ENCODE data around the gene DENND4C. TPM values are rescaled to one million over a fixed set of nuclear protein-coding genes. Genes with fewer than 3 reads are reported as not detected.

DENND4C gene
- total RNA-seq, 1 donor from 2014 or later: 41.7 TPM

DNA sequence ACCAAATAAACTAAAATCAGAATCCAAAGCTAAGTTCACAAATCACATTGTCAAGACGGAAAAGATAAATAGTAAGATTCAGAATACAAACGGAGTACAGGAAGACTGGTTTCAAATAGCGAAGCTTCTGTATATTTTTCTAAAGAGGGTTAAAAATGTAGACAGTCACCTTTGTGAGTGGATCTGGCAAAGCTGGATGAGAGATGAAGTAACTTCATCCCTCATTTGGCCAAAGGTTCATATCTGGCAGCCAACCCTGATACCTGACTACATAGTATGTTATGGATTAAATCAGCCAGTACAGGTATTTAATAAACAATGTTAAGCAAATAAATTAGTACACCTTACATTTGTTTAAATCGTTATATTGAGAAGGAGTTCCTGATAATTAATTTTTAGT, 21.3 kb upstream of the DENND4C start:
- no peak for DNase-seq (ENCODE audit: low read depth)
- no peak overlapping the region for H3K4me3 ChIP-seq (ENCODE audit: low read depth, low read length)
- no peaks in the 10 kb centered on the region for H3K36me3 ChIP-seq (ENCODE audit: control insufficient read depth, insufficient read depth, low read length)
- no peaks in the 10 kb centered on the region for H3K27me3 ChIP-seq (ENCODE audit: control insufficient read depth, insufficient read depth, low read length)
- TF ChIP-seq, protein P1, sequence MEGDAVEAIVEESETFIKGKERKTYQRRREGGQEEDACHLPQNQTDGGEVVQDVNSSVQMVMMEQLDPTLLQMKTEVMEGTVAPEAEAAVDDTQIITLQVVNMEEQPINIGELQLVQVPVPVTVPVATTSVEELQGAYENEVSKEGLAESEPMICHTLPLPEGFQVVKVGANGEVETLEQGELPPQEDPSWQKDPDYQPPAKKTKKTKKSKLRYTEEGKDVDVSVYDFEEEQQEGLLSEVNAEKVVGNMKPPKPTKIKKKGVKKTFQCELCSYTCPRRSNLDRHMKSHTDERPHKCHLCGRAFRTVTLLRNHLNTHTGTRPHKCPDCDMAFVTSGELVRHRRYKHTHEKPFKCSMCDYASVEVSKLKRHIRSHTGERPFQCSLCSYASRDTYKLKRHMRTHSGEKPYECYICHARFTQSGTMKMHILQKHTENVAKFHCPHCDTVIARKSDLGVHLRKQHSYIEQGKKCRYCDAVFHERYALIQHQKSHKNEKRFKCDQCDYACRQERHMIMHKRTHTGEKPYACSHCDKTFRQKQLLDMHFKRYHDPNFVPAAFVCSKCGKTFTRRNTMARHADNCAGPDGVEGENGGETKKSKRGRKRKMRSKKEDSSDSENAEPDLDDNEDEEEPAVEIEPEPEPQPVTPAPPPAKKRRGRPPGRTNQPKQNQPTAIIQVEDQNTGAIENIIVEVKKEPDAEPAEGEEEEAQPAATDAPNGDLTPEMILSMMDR (IDR thresholded peaks at IDR 0.05; ENCODE audit: insufficient read depth, low read length, poor library complexity, severe bottlenecking): no peak

DNA sequence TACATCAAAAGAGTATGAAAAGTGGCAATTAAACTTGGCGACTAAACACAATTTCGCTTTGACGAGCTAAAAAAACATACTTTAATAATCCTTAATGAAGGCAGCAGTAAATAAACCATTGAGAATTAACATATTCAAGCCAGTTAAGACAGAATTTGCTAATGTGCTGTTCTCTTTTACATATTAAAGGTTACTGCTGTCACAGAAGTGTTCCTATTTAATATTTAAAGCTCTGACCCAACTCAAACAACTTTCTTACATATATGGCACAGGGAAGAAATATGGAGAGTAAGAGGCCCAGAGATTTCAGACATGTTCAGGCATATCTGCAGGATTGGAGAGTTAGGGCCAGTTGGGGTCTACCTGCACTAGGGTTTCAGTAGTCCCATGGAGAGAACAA, 16.7 kb upstream of the DENND4C start:
- Histone ChIP-seq H3K27me3 (ENCODE audit: control insufficient read depth, insufficient read depth, low read length) (no peaks in the 10 kb centered on the region), H3K4me3 (ENCODE audit: low read depth, low read length) (no peak overlapping the region), H3K36me3 (ENCODE audit: control insufficient read depth, insufficient read depth, low read length) (no peaks in the 10 kb centered on the region)
- DNase-seq (ENCODE audit: low read depth): no peak
- TF ChIP-seq, protein P1 (IDR thresholded peaks at IDR 0.05; ENCODE audit: insufficient read depth, low read length, poor library complexity, severe bottlenecking): no peak

DNA sequence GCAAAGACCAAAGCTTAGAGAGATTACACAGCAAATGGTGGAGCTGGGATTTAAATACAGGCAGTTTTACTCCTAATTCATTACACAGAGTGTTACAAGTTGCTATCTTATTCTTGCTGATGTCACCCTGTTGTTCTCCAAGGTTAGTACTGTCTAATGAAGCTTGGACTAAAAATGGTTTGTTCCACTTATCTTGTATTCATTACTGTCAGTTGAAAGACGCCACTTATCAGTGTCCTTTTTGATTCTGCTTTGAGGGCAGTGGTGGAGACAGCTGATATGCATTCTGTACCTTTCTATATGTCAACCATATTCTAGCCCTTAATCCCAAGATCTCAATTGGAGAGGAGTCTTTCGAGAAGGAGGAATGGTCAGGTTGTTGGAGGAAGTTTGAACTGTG, 14.0 kb upstream of the DENND4C start:
- TF ChIP-seq, protein P1 (IDR thresholded peaks at IDR 0.05; ENCODE audit: insufficient read depth, low read length, poor library complexity, severe bottlenecking): no peak
- DNase-seq (ENCODE audit: low read depth): no peak
- Histone ChIP-seq H3K27me3 (ENCODE audit: control insufficient read depth, insufficient read depth, low read length) (no peaks in the 10 kb centered on the region), H3K4me3 (ENCODE audit: low read depth, low read length) (no peak overlapping the region), H3K36me3 (ENCODE audit: control insufficient read depth, insufficient read depth, low read length) (no peaks in the 10 kb centered on the region)

DNA sequence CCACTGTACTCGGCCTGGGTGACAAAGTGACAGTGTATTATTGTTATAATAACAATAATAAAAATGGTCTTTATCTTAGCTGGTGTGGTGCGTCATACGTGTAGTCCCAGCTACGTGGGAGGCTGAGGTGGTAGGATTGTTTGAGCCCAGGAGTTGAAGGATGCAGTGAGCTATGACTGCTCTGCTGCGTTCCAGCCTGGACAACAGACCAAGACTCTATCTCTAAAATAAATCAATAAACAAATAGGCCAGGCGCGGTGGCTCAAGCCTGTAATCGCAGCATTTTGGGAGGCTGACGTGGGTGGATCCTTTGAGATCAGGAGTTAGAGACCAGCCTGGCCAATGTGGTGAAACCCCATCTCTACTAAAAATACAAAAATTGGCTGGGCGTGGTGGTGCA, 9.2 kb upstream of the DENND4C start:
- TF ChIP-seq, protein P1 (IDR thresholded peaks at IDR 0.05; ENCODE audit: insufficient read depth, low read length, poor library complexity, severe bottlenecking): no peak
- no peak for DNase-seq (ENCODE audit: low read depth)
- H3K36me3 ChIP-seq (ENCODE audit: control insufficient read depth, insufficient read depth, low read length): no peaks in the 10 kb centered on the region
- H3K4me3 ChIP-seq (ENCODE audit: low read depth, low read length): no peak overlapping the region
- H3K27me3 ChIP-seq (ENCODE audit: control insufficient read depth, insufficient read depth, low read length): no peaks in the 10 kb centered on the region

DNA sequence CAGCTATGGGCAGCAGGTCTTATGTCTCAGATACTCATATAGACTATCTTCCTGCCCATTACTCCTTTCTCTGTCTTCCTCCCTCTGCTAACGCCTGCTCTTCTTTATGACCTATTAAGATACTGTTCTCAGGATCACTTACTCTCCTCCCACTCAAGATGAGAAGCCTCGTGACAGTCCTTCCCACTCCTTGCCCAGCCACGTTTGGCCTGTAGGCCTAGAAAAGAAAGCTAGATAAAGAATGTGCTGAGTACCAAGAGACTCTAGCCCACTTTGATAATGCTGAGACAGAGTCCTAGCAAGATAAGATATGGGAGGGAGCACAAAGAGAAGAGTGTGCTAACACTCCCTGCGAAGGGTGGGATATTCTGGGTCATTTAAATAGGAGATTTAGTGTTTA, 6.8 kb upstream of the DENND4C start:
- no peak for DNase-seq (ENCODE audit: low read depth)

DNA sequence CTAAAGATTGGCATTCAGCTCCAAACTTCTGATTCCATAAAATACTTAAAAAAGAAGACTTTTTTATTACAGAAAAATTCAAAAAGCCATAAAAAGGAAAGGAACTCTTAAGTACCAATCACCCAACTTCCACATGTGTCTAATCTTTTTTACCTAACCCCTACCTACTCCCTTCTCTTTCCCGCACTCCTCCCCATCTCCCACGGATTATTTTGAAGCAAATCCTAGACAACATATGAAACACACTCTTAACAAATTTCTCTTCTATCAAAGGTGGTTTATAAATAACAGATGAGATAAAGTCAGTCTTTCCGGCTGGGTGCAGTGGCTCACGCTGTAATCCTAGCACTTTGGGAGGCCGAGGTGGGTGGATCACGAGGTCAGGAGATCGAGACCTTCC, 5.9 kb upstream of the DENND4C start:
- Histone ChIP-seq H3K4me3 (ENCODE audit: low read depth, low read length) (no peak overlapping the region), H3K36me3 (ENCODE audit: control insufficient read depth, insufficient read depth, low read length) (no peaks in the 10 kb centered on the region), H3K27me3 (ENCODE audit: control insufficient read depth, insufficient read depth, low read length) (no peaks in the 10 kb centered on the region)
- TF ChIP-seq, protein P1 (IDR thresholded peaks at IDR 0.05; ENCODE audit: insufficient read depth, low read length, poor library complexity, severe bottlenecking): no peak
- DNase-seq (ENCODE audit: low read depth): no peak

More for the DNA sequence above, 6.8 kb upstream of the DENND4C start:
- no peaks in the 10 kb centered on the region for H3K36me3 ChIP-seq (ENCODE audit: control insufficient read depth, insufficient read depth, low read length)
- TF ChIP-seq, protein P1 (IDR thresholded peaks at IDR 0.05; ENCODE audit: insufficient read depth, low read length, poor library complexity, severe bottlenecking): no peak
- H3K4me3 ChIP-seq (ENCODE audit: low read depth, low read length): no peak overlapping the region
- H3K27me3 ChIP-seq (ENCODE audit: control insufficient read depth, insufficient read depth, low read length): no peaks in the 10 kb centered on the region
